OCI-M2 (cell line): ENCODE measurements around the gene UBAP1L.
"Not testable (repeated sequence)": the region's sequence is repeated elsewhere in the genome, so short reads cannot be mapped to it uniquely, and the experiment has no call there.

ENCODE experiments used
- DNase-seq: peaks from one replicate; lab custom pipeline; 2025; ENCODE audit not compliant: unreplicated experiment; lab: John Stamatoyannopoulos, UW

The UBAP1L gene

DNA sequence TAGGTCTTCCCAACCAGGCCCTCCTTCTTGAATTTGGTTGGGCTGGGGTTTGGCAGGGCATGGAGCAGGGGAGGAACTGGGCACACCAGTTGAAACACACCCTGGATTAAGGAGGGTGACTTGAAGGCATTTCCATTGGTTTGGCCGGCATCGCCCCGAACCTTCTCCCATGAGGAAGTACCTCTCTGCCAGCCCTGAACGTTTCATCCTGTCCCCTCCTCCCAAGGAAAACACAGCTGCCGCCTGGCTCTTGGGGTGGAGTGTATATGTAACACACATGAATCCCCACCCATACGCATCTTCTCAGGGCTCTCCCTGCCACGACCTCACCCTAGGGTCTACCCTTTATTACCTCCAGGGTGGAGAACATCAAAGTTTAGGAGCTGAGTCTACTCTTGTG, 14.6 kb downstream of the UBAP1L start:
- no peak for DNase-seq

GRCh38 chr15:65099801-65100200, 15.2 kb downstream of the UBAP1L start:
- DNase-seq, result not testable (repeated sequence)

DNA sequence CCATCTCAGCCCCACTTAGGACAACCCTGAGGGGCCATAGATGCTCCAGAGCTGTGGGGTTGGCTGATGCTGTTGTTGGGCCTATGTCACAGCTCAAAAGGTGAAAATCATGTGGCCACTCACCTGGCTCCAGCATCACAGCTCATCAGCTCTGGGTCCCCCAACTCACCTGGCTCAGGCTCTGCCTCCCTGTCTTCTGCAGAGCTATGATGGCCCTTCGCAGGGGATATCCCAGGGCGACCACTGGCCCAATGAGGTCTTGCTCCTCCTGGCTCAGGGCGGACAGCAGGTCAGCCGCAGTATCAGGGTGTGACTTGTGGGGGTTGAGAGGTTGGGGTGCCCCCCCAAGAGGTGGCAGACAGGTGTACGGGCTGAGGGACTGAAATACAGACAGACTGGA, 15.7 kb downstream of the UBAP1L start:
- DNase-seq, result no peak

DNA sequence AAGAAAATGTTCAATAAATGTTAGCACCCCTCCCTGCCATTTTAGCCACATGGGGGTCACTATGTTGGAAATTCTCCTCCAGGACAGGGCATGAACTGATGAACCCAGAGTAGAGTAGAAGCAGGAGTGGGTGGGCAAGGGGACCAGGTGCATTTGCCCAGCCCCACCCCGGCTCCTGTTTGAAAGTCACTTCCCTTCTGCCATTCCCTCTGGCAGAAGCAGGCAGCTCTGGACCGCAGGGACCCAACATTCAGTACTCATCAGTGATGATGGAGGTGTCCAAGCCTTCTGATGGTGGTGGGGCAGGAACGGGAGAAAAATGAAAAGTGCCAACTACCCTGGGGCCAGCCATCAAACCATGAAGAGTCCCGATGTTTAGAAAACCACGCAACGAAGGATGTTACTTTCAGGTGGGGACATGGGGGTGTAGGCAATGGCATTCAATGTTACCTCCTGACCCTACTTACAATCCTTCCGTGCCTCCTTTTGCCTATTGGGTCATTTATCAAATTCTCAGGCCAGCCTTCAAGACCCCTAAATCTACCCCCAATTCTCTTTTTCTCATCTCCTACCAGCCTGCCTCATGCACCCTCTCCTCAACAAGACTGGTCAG, 17.2 kb downstream of the UBAP1L start:
- DNase-seq, result no peak

GRCh38 chr15:65096481-65097385, 18.3 kb downstream of the UBAP1L start:
- no peak for DNase-seq

- no peak for DNase-seq
Observed at GRCh38 chr15:65095747-65096104, 19.3 kb downstream of the UBAP1L start.

- no peak for DNase-seq
Observed at GRCh38 chr15:65095011-65095746, 19.8 kb downstream of the UBAP1L start.

GRCh38 chr15:65094294-65094995, 20.6 kb downstream of the UBAP1L start:
- no peak for DNase-seq

GRCh38 chr15:65093793-65094170, 21.2 kb downstream of the UBAP1L start:
- not testable (repeated sequence) for DNase-seq

DNA sequence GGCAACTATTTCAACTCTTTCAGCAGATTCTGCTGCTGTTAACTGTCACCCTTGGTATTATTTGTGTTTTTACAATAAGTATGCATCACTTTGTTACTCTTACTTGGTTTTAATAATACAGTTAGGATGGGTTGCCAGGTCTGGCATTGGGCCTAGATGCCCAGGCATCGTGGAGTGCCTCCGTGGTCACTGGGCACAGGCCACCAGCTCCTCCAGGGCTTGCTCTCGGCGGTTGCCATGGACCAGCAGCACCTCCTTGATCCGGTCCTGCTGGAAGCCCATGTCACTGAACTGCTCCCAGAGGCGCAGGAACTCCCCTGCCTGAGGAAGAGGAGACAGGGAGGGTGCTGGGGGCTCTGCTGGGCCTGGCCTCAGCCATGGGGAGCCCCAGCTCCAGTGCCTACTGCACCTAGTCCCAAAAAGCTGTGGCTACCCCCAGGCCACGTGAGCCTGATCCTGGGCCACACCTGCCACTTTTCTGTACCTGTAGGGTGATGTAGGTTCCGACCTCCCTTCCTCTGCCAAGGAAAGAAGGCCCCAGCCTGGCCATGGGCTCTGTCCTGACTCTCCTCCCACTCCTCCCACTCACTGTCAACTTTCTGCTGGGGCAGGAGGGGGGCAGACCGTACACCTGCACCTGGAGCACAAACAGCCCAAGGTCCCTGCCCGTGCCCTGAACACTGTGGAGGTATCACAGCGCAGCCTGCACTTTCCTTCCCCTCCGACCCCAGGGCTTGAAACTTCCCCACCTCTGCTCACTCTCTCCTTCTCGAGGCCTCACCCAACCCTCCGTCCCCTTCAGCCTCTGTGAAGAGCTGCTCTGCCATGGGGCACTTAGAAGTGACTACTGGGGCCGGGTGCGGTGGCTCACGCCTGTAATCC, 21.8 kb downstream of the UBAP1L start:
- DNase-seq, result no peak

- DNase-seq, result no peak
Observed at GRCh38 chr15:65091946-65092770, 22.8 kb downstream of the UBAP1L start.

GRCh38 chr15:65089206-65089824, 25.7 kb downstream of the UBAP1L start:
- DNase-seq, result no peak

DNA sequence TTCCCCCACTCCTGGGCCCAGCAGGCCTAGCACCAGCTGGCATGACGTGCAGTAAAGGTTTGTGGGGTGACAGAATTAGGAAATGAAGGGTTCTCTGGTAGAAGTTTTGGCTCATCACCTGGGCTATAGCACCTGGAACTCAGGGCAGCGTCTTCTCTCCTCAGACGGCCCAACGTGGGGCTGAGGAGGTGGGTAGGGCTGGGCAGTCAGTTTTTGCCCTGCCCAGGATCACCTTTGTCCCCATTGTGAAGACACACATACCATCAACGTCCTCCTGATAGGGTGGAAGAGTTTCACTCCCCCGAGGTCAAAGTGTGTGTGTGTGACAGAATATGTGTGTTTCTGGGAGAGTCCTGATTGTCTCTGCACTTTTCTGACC, 26.4 kb downstream of the UBAP1L start:
- no peak for DNase-seq

DNA sequence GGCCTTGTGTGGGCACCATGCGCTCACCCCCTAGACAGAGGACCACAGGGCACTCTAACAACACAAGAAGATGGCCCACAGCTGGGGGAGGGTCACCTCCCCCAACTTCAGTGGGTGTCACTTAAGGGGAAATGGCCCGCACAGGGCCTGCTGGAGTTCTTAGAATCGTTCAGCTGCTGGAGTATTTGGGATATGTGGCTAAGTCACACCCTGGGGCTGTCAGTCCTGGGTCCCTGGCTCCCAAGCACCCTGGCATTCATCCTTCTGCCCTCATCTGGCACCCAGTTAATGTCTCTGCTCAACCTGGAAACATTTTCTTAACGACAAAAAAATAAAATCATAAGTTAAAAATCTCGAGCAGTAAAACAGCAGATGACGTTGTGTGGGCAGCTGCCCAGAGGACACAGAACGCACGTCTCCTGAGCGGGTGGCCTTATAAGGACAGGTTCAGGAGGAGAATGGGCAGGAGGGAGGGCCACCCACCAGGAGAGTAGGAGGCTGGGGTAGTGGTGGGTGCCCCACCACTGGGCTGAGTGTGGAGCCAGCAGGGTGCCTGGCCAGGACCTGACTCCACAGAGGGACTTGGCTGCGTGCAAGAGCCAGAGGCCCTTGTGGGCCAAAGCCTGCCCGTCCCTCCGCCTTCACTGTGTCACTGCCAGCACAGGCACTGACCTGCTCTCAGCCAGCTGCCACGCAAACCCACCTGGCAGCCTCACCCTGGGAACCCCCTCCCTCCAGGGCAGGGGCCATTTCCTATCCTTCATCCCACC, 26.9 kb downstream of the UBAP1L start:
- DNase-seq, result no peak

DNA sequence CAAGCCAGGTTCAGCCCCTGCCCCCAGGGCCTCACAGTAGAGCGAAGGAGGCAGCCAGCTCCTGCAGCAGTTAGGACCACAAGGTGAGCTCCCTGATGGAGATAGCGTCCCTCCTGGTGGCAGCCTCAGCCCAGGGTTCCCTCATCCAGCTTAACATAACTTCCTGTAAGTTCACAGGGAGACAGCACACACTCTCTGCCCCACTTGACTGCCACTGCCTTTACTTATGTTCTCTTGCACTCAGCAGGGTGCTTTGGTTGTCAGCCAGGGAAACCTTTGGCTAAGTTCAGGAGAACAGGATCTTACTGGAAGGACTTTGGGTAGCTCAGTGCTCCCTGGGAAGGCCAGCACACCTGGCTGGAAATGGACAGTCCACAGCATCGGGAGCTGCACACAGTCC, 27.6 kb downstream of the UBAP1L start:
- DNase-seq, result no peak

GRCh38 chr15:65086680-65087111, 28.3 kb downstream of the UBAP1L start:
- DNase-seq, result no peak

GRCh38 chr15:65085990-65086679, 28.9 kb downstream of the UBAP1L start:
- DNase-seq, result no peak
